ENCODE results near the gene HDAC2.

HDAC2 gene

DNA sequence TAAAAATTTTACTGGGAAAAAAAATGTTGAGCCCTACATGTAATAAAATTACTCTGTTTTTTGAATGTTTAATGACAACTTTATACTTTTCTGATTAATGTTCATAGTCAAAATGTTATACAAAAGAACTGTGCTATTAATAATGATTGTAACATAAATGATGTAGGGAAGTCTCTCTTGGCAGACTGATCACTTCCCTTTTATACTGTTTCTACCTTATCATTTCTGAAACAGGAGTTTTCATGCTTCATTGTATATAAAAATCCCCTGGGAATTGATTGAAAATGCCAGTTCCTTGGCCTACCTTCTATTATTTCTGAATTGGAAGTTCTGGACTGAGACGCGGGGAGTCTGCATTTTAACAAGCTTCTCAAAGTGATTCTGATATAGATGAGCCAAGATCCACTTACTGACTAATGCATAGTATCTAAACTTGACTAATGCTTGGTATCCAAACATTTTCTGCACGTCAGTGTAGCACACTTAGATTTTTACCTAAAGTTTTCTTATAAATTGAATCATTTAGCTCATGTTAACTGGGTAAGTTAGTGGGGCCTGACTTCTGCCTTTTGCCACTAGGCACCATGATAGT lies 7.2 kb upstream of the HDAC2 start:
- Histone ChIP-seq H3K27me3 (ENCODE audit: control insufficient read depth in 2 of 2, insufficient read depth in 2 of 2, low read length in 2 of 2) (no peaks in the 10 kb centered on the region), H3K9ac (ENCODE audit: low read depth in 1 of 2, low read length in 2 of 2) (no peak overlapping the region), H3K36me3 (ENCODE audit: control insufficient read depth in 2 of 2, insufficient read depth in 2 of 2, low read length in 2 of 2) (no peaks in the 10 kb centered on the region), H3K9me3 (ENCODE audit: control insufficient read depth in 2 of 2, low read length in 2 of 2) (no peaks in the 10 kb centered on the region), H3K27ac (ENCODE audit: low read depth in 2 of 2, low read length in 2 of 2) (no peak overlapping the region), H3K4me1 (ENCODE audit: control insufficient read depth in 2 of 2, insufficient read depth in 2 of 2, low read length in 2 of 2) (no peaks in the 10 kb centered on the region), H3K4me3 (ENCODE audit: low read length in 2 of 2) (no peak overlapping the region)

DNA sequence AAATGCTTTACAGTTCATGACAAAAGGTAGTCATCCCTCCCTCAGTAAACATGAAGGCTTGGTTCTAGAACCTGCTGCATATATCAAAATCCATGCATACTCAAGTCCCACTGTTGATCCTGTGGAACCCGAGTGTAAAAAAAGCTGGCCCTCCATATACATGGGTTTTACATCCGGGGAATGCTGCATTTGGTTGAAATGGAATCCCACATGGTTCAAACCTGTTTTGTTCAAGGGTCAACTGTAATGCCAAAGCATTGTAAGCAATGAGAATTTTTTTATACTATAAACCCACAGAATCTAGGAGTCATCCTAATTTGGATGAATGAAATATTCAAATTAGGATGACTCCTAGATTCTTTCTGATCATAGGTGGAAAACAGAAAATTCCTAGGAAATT lies 5.9 kb upstream of the HDAC2 start:
- Histone ChIP-seq H3K36me3 (ENCODE audit: control insufficient read depth in 2 of 2, insufficient read depth in 2 of 2, low read length in 2 of 2) (no peaks in the 10 kb centered on the region), H3K9me3 (ENCODE audit: control insufficient read depth in 2 of 2, low read length in 2 of 2) (no peaks in the 10 kb centered on the region), H3K4me1 (ENCODE audit: control insufficient read depth in 2 of 2, insufficient read depth in 2 of 2, low read length in 2 of 2) (peaks cover 0 to 1% of the 10 kb centered on the region in 2 donors), H3K4me3 (ENCODE audit: low read length in 2 of 2) (no peak overlapping the region), H3K9ac (ENCODE audit: low read depth in 1 of 2, low read length in 2 of 2) (no peak overlapping the region), H3K27me3 (ENCODE audit: control insufficient read depth in 2 of 2, insufficient read depth in 2 of 2, low read length in 2 of 2) (no peaks in the 10 kb centered on the region), H3K27ac (ENCODE audit: low read depth in 2 of 2, low read length in 2 of 2) (no peak overlapping the region)

DNA sequence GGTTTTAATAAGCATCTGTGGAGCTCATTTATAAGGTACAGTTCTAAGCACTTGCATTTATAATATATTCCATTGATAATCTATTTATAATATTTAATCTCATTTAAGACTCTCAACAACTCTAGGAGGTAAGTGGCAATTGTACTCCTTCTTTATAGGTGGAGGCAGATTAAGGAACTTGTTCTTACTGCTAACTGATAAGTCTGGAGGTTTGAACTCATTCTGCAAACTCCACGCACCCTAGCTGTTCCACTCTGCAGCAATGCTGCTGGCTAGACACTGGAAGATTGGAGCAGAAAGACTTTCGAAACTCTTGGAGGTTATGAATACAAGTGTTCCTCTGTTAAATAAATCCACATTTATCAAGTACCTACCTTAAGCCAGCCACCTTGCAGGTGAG lies 793 bp upstream of the HDAC2 start:
- no peaks in the 10 kb centered on the region for H3K9me3 ChIP-seq (ENCODE audit: control insufficient read depth in 2 of 2, low read length in 2 of 2)
- no peak overlapping the region for H3K27ac ChIP-seq (ENCODE audit: low read depth in 2 of 2, low read length in 2 of 2)
- peak overlapping the region; percentile 82 to 87 for H3K9ac ChIP-seq (ENCODE audit: low read depth in 1 of 2, low read length in 2 of 2)
- H3K4me1 ChIP-seq (ENCODE audit: control insufficient read depth in 2 of 2, insufficient read depth in 2 of 2, low read length in 2 of 2) = peaks cover 4 to 16% of the 10 kb centered on the region in 2 donors
- H3K27me3 ChIP-seq (ENCODE audit: control insufficient read depth in 2 of 2, insufficient read depth in 2 of 2, low read length in 2 of 2) = no peaks in the 10 kb centered on the region
- H3K36me3 ChIP-seq (ENCODE audit: control insufficient read depth in 2 of 2, insufficient read depth in 2 of 2, low read length in 2 of 2) = no peaks in the 10 kb centered on the region
- H3K4me3 ChIP-seq (ENCODE audit: low read length in 2 of 2) = peak overlapping the region; percentile 89 to 94

DNA sequence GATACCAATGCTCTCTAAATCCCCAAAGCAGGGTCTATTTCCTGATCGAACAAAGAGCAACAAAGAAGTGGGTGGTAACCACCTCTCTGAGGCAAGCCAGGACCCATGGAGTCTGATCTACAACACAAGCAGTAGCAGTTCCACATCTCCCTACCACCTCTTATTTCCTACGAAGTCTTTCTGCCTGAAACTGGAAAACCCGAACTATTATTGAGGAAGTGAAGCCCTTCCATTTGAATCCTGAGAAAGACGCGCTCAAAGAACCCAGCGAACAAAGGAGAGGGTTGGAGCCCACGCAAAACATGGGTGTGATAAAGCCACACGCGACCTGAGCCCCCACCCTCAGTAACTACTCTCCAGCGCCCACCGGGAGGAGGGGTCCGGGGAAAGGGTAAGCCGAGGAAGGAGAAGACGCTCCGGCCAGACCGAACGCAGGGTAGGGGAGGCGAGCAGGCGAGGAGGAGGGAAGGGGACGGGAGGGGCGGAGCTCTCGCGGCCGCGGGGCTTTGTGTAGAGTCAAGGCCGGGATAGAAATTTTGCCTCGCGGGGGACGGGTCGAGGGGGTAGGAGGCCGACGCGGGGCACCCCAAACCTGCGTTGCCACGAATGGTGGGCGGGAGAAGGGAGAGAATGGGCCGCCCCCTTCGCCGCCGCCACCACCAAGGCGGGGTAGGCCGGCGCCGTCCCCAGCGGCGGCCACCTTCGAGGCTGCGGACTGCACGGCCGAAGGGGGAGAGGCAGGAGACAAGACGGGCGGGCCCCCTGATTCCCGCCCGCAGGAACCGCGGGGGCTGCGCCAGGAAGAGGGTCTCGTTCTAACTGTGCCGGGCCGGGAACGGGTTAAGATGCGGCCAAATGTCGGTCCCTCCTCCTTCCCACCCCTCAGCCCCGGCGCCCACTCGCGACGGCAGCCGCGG lies 802 bp downstream of the HDAC2 start:
- H3K9me3 ChIP-seq (ENCODE audit: control insufficient read depth in 2 of 2, low read length in 2 of 2) = no peaks in the 10 kb centered on the region
- peak overlapping the region; percentile 89 to 94 for H3K4me3 ChIP-seq (ENCODE audit: low read length in 2 of 2)
- no peaks in the 10 kb centered on the region for H3K27me3 ChIP-seq (ENCODE audit: control insufficient read depth in 2 of 2, insufficient read depth in 2 of 2, low read length in 2 of 2)
- H3K4me1 ChIP-seq (ENCODE audit: control insufficient read depth in 2 of 2, insufficient read depth in 2 of 2, low read length in 2 of 2) = peaks cover 4 to 16% of the 10 kb centered on the region in 2 donors
- H3K36me3 ChIP-seq (ENCODE audit: control insufficient read depth in 2 of 2, insufficient read depth in 2 of 2, low read length in 2 of 2) = no peaks in the 10 kb centered on the region
- H3K9ac ChIP-seq (ENCODE audit: low read depth in 1 of 2, low read length in 2 of 2) = peak overlapping the region; percentile 82 to 87
- peak overlapping the region; percentile 92 to 94 for H3K27ac ChIP-seq (ENCODE audit: low read depth in 2 of 2, low read length in 2 of 2)

DNA sequence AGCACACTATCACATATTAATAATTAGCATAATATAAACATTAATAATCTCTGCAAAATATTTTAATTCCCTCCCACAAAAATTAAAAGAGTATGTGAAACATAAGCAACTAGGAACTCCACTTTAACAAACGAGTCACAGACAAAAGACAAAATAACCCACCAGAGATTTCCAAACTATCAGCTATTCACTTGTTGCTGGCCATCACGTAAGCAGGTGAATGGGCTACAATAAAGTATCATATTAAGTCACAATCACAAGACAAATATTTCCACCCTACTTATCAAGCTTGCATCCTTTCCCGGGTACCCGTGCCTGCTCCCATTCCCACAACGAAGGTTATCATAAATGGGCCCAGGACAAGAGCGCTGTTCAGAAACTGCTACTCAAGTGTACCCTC lies 2.5 kb downstream of the HDAC2 start:
- Histone ChIP-seq H3K27me3 (ENCODE audit: control insufficient read depth in 2 of 2, insufficient read depth in 2 of 2, low read length in 2 of 2) (no peaks in the 10 kb centered on the region), H3K27ac (ENCODE audit: low read depth in 2 of 2, low read length in 2 of 2) (no peak overlapping the region), H3K36me3 (ENCODE audit: control insufficient read depth in 2 of 2, insufficient read depth in 2 of 2, low read length in 2 of 2) (no peaks in the 10 kb centered on the region), H3K4me1 (ENCODE audit: control insufficient read depth in 2 of 2, insufficient read depth in 2 of 2, low read length in 2 of 2) (peaks cover 4 to 16% of the 10 kb centered on the region in 2 donors), H3K9me3 (ENCODE audit: control insufficient read depth in 2 of 2, low read length in 2 of 2) (no peaks in the 10 kb centered on the region), H3K9ac (ENCODE audit: low read depth in 1 of 2, low read length in 2 of 2) (no peak overlapping the region), H3K4me3 (ENCODE audit: low read length in 2 of 2) (peak overlapping the region in 1 of 2 donors; percentile 15)

DNA sequence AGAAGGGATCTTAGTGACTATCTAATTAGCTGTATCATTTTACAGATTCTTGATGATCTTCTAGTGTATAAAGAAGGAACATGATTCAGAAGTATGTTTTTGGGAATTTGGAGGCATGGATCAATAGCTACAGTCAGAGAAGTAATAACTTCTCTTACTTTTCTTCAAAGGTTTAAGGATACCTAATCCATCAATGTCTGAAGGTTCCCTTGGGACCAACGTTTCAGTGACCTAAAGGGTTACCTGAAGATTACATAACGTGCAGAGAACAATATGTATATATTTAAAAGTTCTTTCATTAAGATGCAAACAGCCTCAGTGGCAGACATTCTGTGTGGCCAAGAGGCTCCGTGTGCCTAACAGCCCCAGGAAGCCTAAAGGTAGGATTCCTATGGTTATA lies 3.2 kb downstream of the HDAC2 start:
- Histone ChIP-seq H3K4me3 (ENCODE audit: low read length in 2 of 2) (no peak overlapping the region), H3K9ac (ENCODE audit: low read depth in 1 of 2, low read length in 2 of 2) (no peak overlapping the region), H3K27ac (ENCODE audit: low read depth in 2 of 2, low read length in 2 of 2) (no peak overlapping the region), H3K36me3 (ENCODE audit: control insufficient read depth in 2 of 2, insufficient read depth in 2 of 2, low read length in 2 of 2) (no peaks in the 10 kb centered on the region), H3K9me3 (ENCODE audit: control insufficient read depth in 2 of 2, low read length in 2 of 2) (no peaks in the 10 kb centered on the region), H3K4me1 (ENCODE audit: control insufficient read depth in 2 of 2, insufficient read depth in 2 of 2, low read length in 2 of 2) (peaks cover 4 to 16% of the 10 kb centered on the region in 2 donors), H3K27me3 (ENCODE audit: control insufficient read depth in 2 of 2, insufficient read depth in 2 of 2, low read length in 2 of 2) (no peaks in the 10 kb centered on the region)

DNA sequence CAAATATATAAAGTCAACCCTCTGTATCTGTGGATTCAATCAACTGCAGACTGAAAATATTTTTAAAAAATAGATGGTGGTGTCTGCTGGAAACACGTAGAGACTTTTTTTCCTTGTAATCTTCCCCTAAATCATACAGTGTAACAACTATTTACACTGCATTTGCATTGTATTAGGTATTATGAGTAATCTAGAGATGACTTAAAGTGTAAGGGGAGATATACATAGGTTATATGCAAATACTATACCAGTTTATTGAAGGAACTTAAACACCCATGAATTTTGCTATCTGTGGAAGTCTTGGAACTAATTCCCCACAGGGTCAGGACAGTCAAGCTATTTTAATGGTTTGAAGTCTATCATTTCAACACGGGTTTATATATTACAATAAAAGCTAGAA lies 10.2 kb downstream of the HDAC2 start:
- Histone ChIP-seq H3K27ac (ENCODE audit: low read depth in 2 of 2, low read length in 2 of 2) (no peak overlapping the region), H3K9me3 (ENCODE audit: control insufficient read depth in 2 of 2, low read length in 2 of 2) (no peaks in the 10 kb centered on the region), H3K36me3 (ENCODE audit: control insufficient read depth in 2 of 2, insufficient read depth in 2 of 2, low read length in 2 of 2) (no peaks in the 10 kb centered on the region), H3K27me3 (ENCODE audit: control insufficient read depth in 2 of 2, insufficient read depth in 2 of 2, low read length in 2 of 2) (no peaks in the 10 kb centered on the region), H3K4me1 (ENCODE audit: control insufficient read depth in 2 of 2, insufficient read depth in 2 of 2, low read length in 2 of 2) (no peaks in the 10 kb centered on the region), H3K4me3 (ENCODE audit: low read length in 2 of 2) (no peak overlapping the region), H3K9ac (ENCODE audit: low read depth in 1 of 2, low read length in 2 of 2) (no peak overlapping the region)

DNA sequence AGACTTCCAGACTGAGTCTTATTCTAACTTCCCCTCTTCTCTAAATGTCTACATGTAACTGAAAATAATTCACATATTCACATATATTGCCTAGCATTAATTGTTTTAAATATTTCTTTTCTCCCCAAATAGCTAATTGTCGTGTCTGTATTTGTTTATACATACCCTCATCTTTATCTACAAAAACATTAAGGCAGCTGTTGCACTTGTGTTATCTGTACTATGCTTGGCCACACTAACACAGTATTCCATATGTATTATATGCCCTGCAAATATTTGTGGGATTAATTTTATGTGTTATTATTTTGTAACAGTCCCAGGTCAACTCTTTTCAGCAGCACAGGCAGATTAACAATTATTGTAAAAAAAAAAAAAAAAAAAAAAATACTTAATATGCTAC lies 11.7 kb downstream of the HDAC2 start:
- Histone ChIP-seq H3K4me1 (ENCODE audit: control insufficient read depth in 2 of 2, insufficient read depth in 2 of 2, low read length in 2 of 2) (no peaks in the 10 kb centered on the region), H3K9ac (ENCODE audit: low read depth in 1 of 2, low read length in 2 of 2) (no peak overlapping the region), H3K4me3 (ENCODE audit: low read length in 2 of 2) (no peak overlapping the region), H3K27me3 (ENCODE audit: control insufficient read depth in 2 of 2, insufficient read depth in 2 of 2, low read length in 2 of 2) (no peaks in the 10 kb centered on the region), H3K27ac (ENCODE audit: low read depth in 2 of 2, low read length in 2 of 2) (no peak overlapping the region), H3K9me3 (ENCODE audit: control insufficient read depth in 2 of 2, low read length in 2 of 2) (no peaks in the 10 kb centered on the region), H3K36me3 (ENCODE audit: control insufficient read depth in 2 of 2, insufficient read depth in 2 of 2, low read length in 2 of 2) (peaks cover 0 to 2% of the 10 kb centered on the region in 2 donors)

DNA sequence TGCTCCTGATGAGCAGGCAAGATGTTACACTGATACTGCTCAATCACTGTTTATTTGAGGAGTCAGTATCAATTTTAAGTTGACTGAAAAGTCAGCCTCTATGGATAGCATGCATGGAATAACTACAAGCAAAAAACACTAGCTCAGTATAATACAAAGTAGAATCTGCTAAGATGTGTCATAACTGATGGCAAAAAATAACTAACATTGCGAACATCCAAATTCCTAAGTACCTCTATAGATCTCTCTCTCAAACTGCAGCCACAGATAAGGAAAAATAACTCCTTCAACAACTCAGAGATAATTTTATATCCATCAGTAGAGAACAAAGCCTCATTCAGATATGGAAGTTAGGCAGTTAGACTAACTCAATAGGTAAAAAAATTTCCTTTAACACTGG lies 16.3 kb downstream of the HDAC2 start:
- Histone ChIP-seq H3K9ac (ENCODE audit: low read depth in 1 of 2, low read length in 2 of 2) (no peak overlapping the region), H3K9me3 (ENCODE audit: control insufficient read depth in 2 of 2, low read length in 2 of 2) (no peaks in the 10 kb centered on the region), H3K27ac (ENCODE audit: low read depth in 2 of 2, low read length in 2 of 2) (no peak overlapping the region), H3K27me3 (ENCODE audit: control insufficient read depth in 2 of 2, insufficient read depth in 2 of 2, low read length in 2 of 2) (no peaks in the 10 kb centered on the region), H3K4me1 (ENCODE audit: control insufficient read depth in 2 of 2, insufficient read depth in 2 of 2, low read length in 2 of 2) (no peaks in the 10 kb centered on the region), H3K4me3 (ENCODE audit: low read length in 2 of 2) (no peak overlapping the region), H3K36me3 (ENCODE audit: control insufficient read depth in 2 of 2, insufficient read depth in 2 of 2, low read length in 2 of 2) (peaks cover 8 to 12% of the 10 kb centered on the region in 2 donors)

DNA sequence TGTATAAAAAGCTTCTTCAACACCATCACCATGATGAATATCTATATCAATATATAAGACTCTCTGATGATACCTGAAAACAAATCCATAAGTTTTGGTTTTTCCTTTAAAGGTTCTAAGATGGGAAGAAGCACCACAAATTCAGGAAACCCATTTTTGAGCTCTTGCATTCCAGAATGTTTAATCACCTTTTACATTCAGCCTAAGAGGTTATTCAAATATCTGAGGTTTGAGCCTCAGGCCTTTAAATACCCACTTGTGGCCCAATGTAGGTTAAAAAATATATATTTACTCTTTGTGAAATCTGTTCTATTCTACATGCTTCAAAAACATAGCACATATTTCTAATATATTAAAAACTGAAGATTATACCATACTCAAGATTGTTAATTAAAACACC lies 17.6 kb downstream of the HDAC2 start:
- Histone ChIP-seq H3K9ac (ENCODE audit: low read depth in 1 of 2, low read length in 2 of 2) (no peak overlapping the region), H3K36me3 (ENCODE audit: control insufficient read depth in 2 of 2, insufficient read depth in 2 of 2, low read length in 2 of 2) (peaks cover 8 to 12% of the 10 kb centered on the region in 2 donors), H3K27me3 (ENCODE audit: control insufficient read depth in 2 of 2, insufficient read depth in 2 of 2, low read length in 2 of 2) (no peaks in the 10 kb centered on the region), H3K9me3 (ENCODE audit: control insufficient read depth in 2 of 2, low read length in 2 of 2) (no peaks in the 10 kb centered on the region), H3K27ac (ENCODE audit: low read depth in 2 of 2, low read length in 2 of 2) (no peak overlapping the region), H3K4me1 (ENCODE audit: control insufficient read depth in 2 of 2, insufficient read depth in 2 of 2, low read length in 2 of 2) (no peaks in the 10 kb centered on the region), H3K4me3 (ENCODE audit: low read length in 2 of 2) (no peak overlapping the region)

Measured in mucosa of rectum (tissue), 2 donors.